ENCODE data around the gene SLC8A2. TPM values are rescaled to one million over a fixed set of nuclear protein-coding genes. Genes with fewer than 3 reads are reported as not detected.

SLC8A2 gene
- total RNA-seq, 2 donors from 2014 or later: 0.74 to 2.3 TPM

- H3K36me3 ChIP-seq: no peaks in the 10 kb centered on the region
- intact Hi-C loops (cut with DNase I): no loop called here
- H3K4me3 ChIP-seq: no peak overlapping the region
- H3K27me3 ChIP-seq: peaks cover 17% of the 10 kb centered on the region
- TF ChIP-seq, protein P1, sequence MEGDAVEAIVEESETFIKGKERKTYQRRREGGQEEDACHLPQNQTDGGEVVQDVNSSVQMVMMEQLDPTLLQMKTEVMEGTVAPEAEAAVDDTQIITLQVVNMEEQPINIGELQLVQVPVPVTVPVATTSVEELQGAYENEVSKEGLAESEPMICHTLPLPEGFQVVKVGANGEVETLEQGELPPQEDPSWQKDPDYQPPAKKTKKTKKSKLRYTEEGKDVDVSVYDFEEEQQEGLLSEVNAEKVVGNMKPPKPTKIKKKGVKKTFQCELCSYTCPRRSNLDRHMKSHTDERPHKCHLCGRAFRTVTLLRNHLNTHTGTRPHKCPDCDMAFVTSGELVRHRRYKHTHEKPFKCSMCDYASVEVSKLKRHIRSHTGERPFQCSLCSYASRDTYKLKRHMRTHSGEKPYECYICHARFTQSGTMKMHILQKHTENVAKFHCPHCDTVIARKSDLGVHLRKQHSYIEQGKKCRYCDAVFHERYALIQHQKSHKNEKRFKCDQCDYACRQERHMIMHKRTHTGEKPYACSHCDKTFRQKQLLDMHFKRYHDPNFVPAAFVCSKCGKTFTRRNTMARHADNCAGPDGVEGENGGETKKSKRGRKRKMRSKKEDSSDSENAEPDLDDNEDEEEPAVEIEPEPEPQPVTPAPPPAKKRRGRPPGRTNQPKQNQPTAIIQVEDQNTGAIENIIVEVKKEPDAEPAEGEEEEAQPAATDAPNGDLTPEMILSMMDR (IDR thresholded peaks at IDR 0.05): no peak
- H3K9me3 ChIP-seq: no peaks in the 10 kb centered on the region
- no peak for DNase-seq
- H3K4me1 ChIP-seq: no peaks in the 10 kb centered on the region
- no peak overlapping the region for H3K9ac ChIP-seq (ENCODE audit: low read depth in 2 of 2, low read length in 2 of 2)
- no peak overlapping the region for H3K27ac ChIP-seq
Observed at GRCh38 chr19:47461876-47462275, 9.8 kb downstream of the SLC8A2 start.

GRCh38 chr19:47459477-47459876, 12.2 kb downstream of the SLC8A2 start:
- Histone ChIP-seq H3K4me3 (no peak overlapping the region), H3K9me3 (no peaks in the 10 kb centered on the region), H3K27me3 (peaks cover 30% of the 10 kb centered on the region), H3K4me1 (no peaks in the 10 kb centered on the region), H3K27ac (no peak overlapping the region), H3K9ac (ENCODE audit: low read depth in 2 of 2, low read length in 2 of 2) (no peak overlapping the region), H3K36me3 (no peaks in the 10 kb centered on the region)
- no peak for DNase-seq
- intact Hi-C loops (cut with DNase I): no loop called here
- TF ChIP-seq, protein P1 (IDR thresholded peaks at IDR 0.05): no peak

- H3K9ac ChIP-seq (ENCODE audit: low read depth in 2 of 2, low read length in 2 of 2): no peak overlapping the region
- no peaks in the 10 kb centered on the region for H3K4me1 ChIP-seq
- no peaks in the 10 kb centered on the region for H3K9me3 ChIP-seq
- H3K36me3 ChIP-seq: no peaks in the 10 kb centered on the region
- no peak for DNase-seq
- peaks cover 30% of the 10 kb centered on the region for H3K27me3 ChIP-seq
- H3K27ac ChIP-seq: no peak overlapping the region
- intact Hi-C loops (cut with DNase I): no loop called here
- no peak overlapping the region for H3K4me3 ChIP-seq
- TF ChIP-seq, protein P1 (IDR thresholded peaks at IDR 0.05): no peak
Observed at GRCh38 chr19:47458672-47459071, 13.0 kb downstream of the SLC8A2 start.

- H3K36me3 ChIP-seq: no peaks in the 10 kb centered on the region
- H3K27ac ChIP-seq: no peak overlapping the region
- H3K4me3 ChIP-seq: no peak overlapping the region
- no peaks in the 10 kb centered on the region for H3K9me3 ChIP-seq
- TF ChIP-seq, protein P1 (IDR thresholded peaks at IDR 0.05): no peak
- peaks cover 30% of the 10 kb centered on the region for H3K27me3 ChIP-seq
- no peak overlapping the region for H3K9ac ChIP-seq (ENCODE audit: low read depth in 2 of 2, low read length in 2 of 2)
- DNase-seq: no peak
- no peaks in the 10 kb centered on the region for H3K4me1 ChIP-seq
- intact Hi-C loops (cut with DNase I): no loop called here
Observed at GRCh38 chr19:47456721-47457474, 14.8 kb downstream of the SLC8A2 start.

GRCh38 chr19:47450478-47450877, 21.2 kb downstream of the SLC8A2 start:
- intact Hi-C loops (cut with DNase I): no loop called here
- Histone ChIP-seq H3K9ac (ENCODE audit: low read depth in 2 of 2, low read length in 2 of 2) (no peak overlapping the region), H3K9me3 (no peaks in the 10 kb centered on the region), H3K27ac (no peak overlapping the region), H3K4me1 (peaks cover 3% of the 10 kb centered on the region), H3K36me3 (no peaks in the 10 kb centered on the region), H3K4me3 (no peak overlapping the region), H3K27me3 (peaks cover 27% of the 10 kb centered on the region)
- no peak for DNase-seq
- TF ChIP-seq, protein P1 (IDR thresholded peaks at IDR 0.05): no peak
